Breast epithelium (tissue), 4 donors: ENCODE measurements around the gene UBE4B. TPM values are rescaled to one million over a fixed set of nuclear protein-coding genes. Genes with fewer than 3 reads are reported as not detected.
A peak's percentile ranks its signal among the peaks of the same experiment; 100 is the strongest.

ENCODE experiments used
- DNase-seq, 2 donors: peaks; one replicate each; pipeline ENCODE4 v3.0.0-alpha.2; 2019; ENCODE audit warnings: low spot score in 2 of 2
- H3K27ac ChIP-seq, 2 donors: fragments of 200-600 bp; sonication (generic) in 1 of 2; one replicate each; pipeline ENCODE4 v1.5.1; 2016 to 2019; ENCODE audit warnings: mild to moderate bottlenecking in 1 of 2
- H3K27me3 ChIP-seq, 2 donors: fragments of 200-600 bp; sonication (generic) in 1 of 2; one replicate each; pipeline versions ENCODE4 v1.5.1 to v1.6.0; 2017 to 2019; ENCODE audit warnings: control low read depth in 1 of 2, mild to moderate bottlenecking in 1 of 2
- H3K36me3 ChIP-seq: fragments of 200-600 bp; one replicate; pipeline ENCODE4 v1.5.1; 2019
- H3K4me1 ChIP-seq, 2 donors: fragments of 200-600 bp; sonication (generic); one replicate each; pipeline ENCODE4 v1.5.1; 2016 to 2019; ENCODE audit warnings: control low read depth in 1 of 2
- H3K4me3 ChIP-seq, 3 donors: fragments of 200-600 bp; sonication (generic); 1 replicate in 2 of 3; 2 replicates in 1 of 3; pipeline ENCODE4 v1.5.1; 2016 to 2019; ENCODE audit warnings: mild to moderate bottlenecking in 3 of 3, moderate library complexity in 2 of 3
- H3K9me3 ChIP-seq, 2 donors: fragments of 200-600 bp; sonication (generic) in 1 of 2; one replicate each; pipeline ENCODE4 v1.5.1; 2016 to 2019; ENCODE audit warnings: control low read depth in 1 of 2
- CTCF ChIP-seq, 3 donors: fragments of 450-650 bp; IDR thresholded peaks; one replicate each; pipeline ENCODE4 v1.5.1; 2016 to 2017; ENCODE audit warnings: antibody characterized with exemption in 3 of 3, mild to moderate bottlenecking in 3 of 3, moderate library complexity in 3 of 3
- POLR2A ChIP-seq: fragments of 450-650 bp; IDR thresholded peaks from one replicate; pipeline ENCODE4 v1.6.1; 2016; ENCODE audit warnings: antibody characterized with exemption, mild to moderate bottlenecking, moderate library complexity
- POLR2AphosphoS5 ChIP-seq, 3 donors: sonication (generic); formaldehyde crosslinking; IDR thresholded peaks; one replicate each; pipeline ENCODE4 v1.6.1; 2017; ENCODE audit warnings: antibody characterized with exemption in 3 of 3
- intact Hi-C: fragments of 100-400 bp; cut with DNase I; formaldehyde crosslinking; loops from one replicate; pipeline ENCODE4 v1.15.1; 2023; ENCODE audit warnings: low total_unique reads
- total RNA-seq, 3 donors: library from RNA; depleted of rRNA; stranded (reverse); fragments of >200 nt; gene quantifications; one replicate each; pipeline ENCODE4 v1.1.0, GENCODE V29; 2016

The UBE4B gene
- total RNA-seq, 3 donors from 2014 or later, result 36.4 to 43.4 (median 41.7) TPM

- intact Hi-C loops, result no loop called here
These were observed 31.1 kb downstream of the UBE4B start for GRCh38 chr1:10063878-10064277.

GRCh38 chr1:10064416-10065343 is 31.9 kb downstream of the UBE4B start:
- DNase-seq, result no peak
- intact Hi-C loops, result no loop called here
- H3K4me3 ChIP-seq, result no peak overlapping the region
- no peaks in the 10 kb centered on the region for H3K36me3 ChIP-seq
- H3K27ac ChIP-seq, result peak overlapping the region; percentile 10 to 64
- H3K27me3 ChIP-seq, result no peaks in the 10 kb centered on the region
- no peaks in the 10 kb centered on the region for H3K9me3 ChIP-seq
- H3K4me1 ChIP-seq, result no peaks in the 10 kb centered on the region
- TF ChIP-seq POLR2A, result no peak

More at GRCh38 chr1:10063878-10064277, 31.1 kb downstream of the UBE4B start:
- TF ChIP-seq CTCF (IDR thresholded peaks at IDR 0.05) (no peak), POLR2A (no peak), POLR2AphosphoS5 (IDR thresholded peaks at IDR 0.05) (no peak)
- peak in 1 of 2 donors; percentile 32 for DNase-seq
- Histone ChIP-seq H3K27me3 (no peaks in the 10 kb centered on the region), H3K4me1 (no peaks in the 10 kb centered on the region), H3K27ac (peak overlapping the region in 1 of 2 donors; percentile 64), H3K9me3 (no peaks in the 10 kb centered on the region), H3K36me3 (no peaks in the 10 kb centered on the region), H3K4me3 (peak overlapping the region in 1 of 3 donors; percentile 14)

GRCh38 chr1:10065344-10065685 is 32.6 kb downstream of the UBE4B start:
- intact Hi-C loops, result no loop called here
- Histone ChIP-seq H3K27me3 (no peaks in the 10 kb centered on the region), H3K4me3 (no peak overlapping the region), H3K36me3 (no peaks in the 10 kb centered on the region), H3K9me3 (no peaks in the 10 kb centered on the region), H3K4me1 (no peaks in the 10 kb centered on the region), H3K27ac (peak overlapping the region in 1 of 2 donors; percentile 10)
- TF ChIP-seq POLR2A, result no peak
- no peak for TF ChIP-seq CTCF (IDR thresholded peaks at IDR 0.05)
- DNase-seq, result no peak

- intact Hi-C loops, result no loop called here
- H3K4me1 ChIP-seq, result no peaks in the 10 kb centered on the region
- TF ChIP-seq POLR2A, result no peak
- TF ChIP-seq POLR2AphosphoS5 (IDR thresholded peaks at IDR 0.05), result no peak
- no peak for TF ChIP-seq CTCF (IDR thresholded peaks at IDR 0.05)
- no peaks in the 10 kb centered on the region for H3K9me3 ChIP-seq
- H3K36me3 ChIP-seq, result no peaks in the 10 kb centered on the region
- DNase-seq, result no peak
- no peak overlapping the region for H3K4me3 ChIP-seq
- H3K27ac ChIP-seq, result peak overlapping the region; percentile 49 to 76
- no peaks in the 10 kb centered on the region for H3K27me3 ChIP-seq
These were observed 33.0 kb downstream of the UBE4B start for GRCh38 chr1:10065760-10066159.

GRCh38 chr1:10068605-10069294 is 36.0 kb downstream of the UBE4B start:
- Histone ChIP-seq H3K4me1 (no peaks in the 10 kb centered on the region), H3K4me3 (no peak overlapping the region), H3K27ac (peak overlapping the region in 1 of 2 donors; percentile 19), H3K27me3 (no peaks in the 10 kb centered on the region), H3K36me3 (no peaks in the 10 kb centered on the region), H3K9me3 (no peaks in the 10 kb centered on the region)
- intact Hi-C loops, result no loop called here
- TF ChIP-seq POLR2AphosphoS5 (IDR thresholded peaks at IDR 0.05), result no peak
- no peak for TF ChIP-seq CTCF (IDR thresholded peaks at IDR 0.05)
- TF ChIP-seq POLR2A, result no peak
- no peak for DNase-seq
